ENCODE data around the gene CCK. TPM values are rescaled to one million over a fixed set of nuclear protein-coding genes. Genes with fewer than 3 reads are reported as not detected.

CCK gene
- total and polyA plus RNA-seq, 2 experiments from 2014 or later, result 0.97 TPM; not detected in 1

DNA sequence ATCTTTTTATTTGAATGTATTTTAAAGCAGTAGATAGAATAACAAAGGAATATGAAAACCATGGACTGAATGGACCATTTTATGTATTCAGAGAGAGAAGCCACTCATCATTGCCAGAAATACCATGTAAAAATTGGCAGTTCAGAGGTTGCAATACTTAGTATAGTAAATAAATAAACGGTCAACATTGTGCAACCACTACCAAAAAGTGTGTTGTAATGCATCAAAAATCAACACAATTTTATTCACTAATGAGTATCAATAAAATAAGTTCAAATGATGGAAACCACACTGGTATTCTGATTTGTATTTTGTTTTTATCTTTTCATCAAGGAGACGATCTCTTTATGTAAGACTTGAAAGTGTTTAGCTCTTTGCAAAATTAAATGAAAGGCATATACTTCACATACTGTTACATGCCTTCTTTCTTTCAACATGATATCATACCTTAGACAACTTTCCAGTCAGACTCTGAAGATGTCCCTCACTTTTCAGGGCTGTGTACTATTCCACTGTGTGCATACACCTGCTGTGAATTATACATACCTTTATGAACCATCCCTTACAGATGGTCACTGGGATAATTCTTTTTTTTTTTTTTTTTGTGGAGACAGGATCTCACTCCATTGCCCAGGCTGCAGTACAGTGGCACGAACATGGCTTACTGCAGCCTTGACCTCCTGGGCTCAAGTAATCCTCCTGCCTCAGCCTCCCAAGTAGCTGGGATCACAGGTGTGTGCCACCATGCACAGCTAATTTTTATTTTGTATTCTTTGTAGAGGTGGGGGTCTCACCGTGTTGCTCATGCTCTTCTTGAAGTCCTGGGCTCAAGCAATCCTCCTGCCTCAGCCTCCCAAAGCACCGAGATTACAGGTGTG is 40.3 kb downstream of the CCK start:
- TF ChIP-seq EZH2phosphoT487 (IDR thresholded peaks at IDR 0.05; ENCODE audit: insufficient read depth, low read depth) (no peak), EZH2 (IDR thresholded peaks at IDR 0.05; ENCODE audit: insufficient read depth, poor library complexity, severe bottlenecking) (no peak)

DNA sequence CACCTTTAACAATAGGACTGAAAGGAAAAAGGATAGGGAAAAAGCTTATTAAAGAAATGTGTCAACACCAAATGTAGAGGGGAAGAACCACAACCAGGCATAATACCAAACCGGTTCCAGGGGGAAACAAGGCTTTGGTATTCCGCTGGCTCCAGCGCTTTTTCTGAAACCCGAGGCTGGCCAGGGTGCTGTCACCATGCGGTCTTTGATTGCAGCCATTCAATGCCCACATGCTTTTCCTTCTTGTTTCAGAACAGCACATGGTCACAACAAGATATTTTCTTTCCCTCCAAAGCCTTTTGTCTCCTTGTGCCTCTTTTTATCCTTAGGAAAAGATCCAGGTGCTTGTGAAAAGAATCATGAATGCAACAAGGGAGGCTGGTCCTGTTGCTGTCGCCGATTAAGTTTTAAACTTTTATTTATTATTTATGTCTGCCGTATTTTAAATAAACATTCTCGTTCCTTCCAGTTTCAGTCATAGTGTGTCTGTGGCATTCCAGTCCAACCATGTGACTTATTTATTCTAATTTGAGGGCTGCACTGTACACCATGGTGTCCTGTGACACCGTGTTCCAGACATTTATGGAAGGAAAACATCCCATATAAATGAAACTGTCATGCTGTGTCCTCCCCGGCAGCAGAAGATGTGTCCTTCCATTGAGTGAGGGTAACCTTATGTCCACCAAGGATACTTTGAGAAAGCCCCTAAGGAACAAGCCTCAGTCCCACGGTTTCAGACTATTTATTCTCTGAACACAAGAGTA is 41.1 kb downstream of the CCK start:
- 73 to 74% methylated on average over 12 of the region's 12 CpGs for WGBS, 2 experiments (ENCODE audit: low coverage in 1 of 2, low lambda C conversion rate in 2 of 2, missing lambda C conversion rate in 2 of 2)
- H3K27ac ChIP-seq, result no peak overlapping the region

More for the DNA sequence above, 40.3 kb downstream of the CCK start:
- 76 to 77% methylated on average over 5 of the region's 5 CpGs for WGBS, 2 experiments (ENCODE audit: low coverage in 1 of 2, low lambda C conversion rate in 2 of 2, missing lambda C conversion rate in 2 of 2)
- no peaks in the 10 kb centered on the region; the same call in 1 of the 2 replicates for H3K36me3 ChIP-seq (ENCODE audit: low read depth)
- H2AFZ ChIP-seq, result no peak overlapping the region
- no peaks in the 10 kb centered on the region for H4K20me1 ChIP-seq (ENCODE audit: insufficient read depth)
- H3K9me2 ChIP-seq (ENCODE audit: insufficient read depth), result no peaks in the 10 kb centered on the region
- no peak overlapping the region for H3K27ac ChIP-seq
- DNase-seq, result no peak
- no peaks in the 10 kb centered on the region for H3K79me2 ChIP-seq (ENCODE audit: insufficient read depth)
- in situ Hi-C loops (cut with MboI), result no loop called here
- no peaks in the 10 kb centered on the region for H3K9me3 ChIP-seq (ENCODE audit: low read depth)
- peaks cover 8% of the 10 kb centered on the region; the same call in 1 of the 2 replicates for H3F3A ChIP-seq (ENCODE audit: insufficient read depth)
- H3K4me2 ChIP-seq (ENCODE audit: unreplicated experiment), result no peak overlapping the region
- H3K4me3 ChIP-seq, result no peak overlapping the region
- no peaks in the 10 kb centered on the region for H3K4me1 ChIP-seq (ENCODE audit: insufficient read depth)
- H3K9ac ChIP-seq, result no peak overlapping the region
- no peaks in the 10 kb centered on the region for H3K27me3 ChIP-seq (replicated peaks; ENCODE audit: insufficient read depth)

DNA sequence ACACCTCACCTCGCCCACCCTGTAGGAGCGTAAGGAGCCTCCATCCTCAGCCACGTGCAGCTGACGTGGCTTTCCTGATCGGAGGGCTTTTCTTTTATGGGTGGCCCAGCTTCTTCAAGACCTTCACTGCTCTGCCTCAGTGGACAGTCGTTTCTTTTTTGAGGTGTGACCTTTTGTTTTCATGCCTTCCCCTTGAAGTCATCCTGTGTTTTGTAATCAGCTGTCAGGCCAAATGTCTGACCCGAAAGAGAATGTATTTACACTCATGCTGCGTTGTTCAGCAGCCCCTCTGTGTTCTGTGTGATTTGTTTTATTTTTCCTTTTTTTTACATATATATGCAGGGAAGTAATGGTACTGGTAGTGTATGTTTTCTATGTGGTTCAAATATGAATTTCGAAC is 41.8 kb downstream of the CCK start:
- in situ Hi-C loops (cut with MboI), result no loop called here
- Histone ChIP-seq H3K4me3 (no peak overlapping the region), H3K4me2 (ENCODE audit: unreplicated experiment) (no peak overlapping the region), H3F3A (ENCODE audit: insufficient read depth) (peaks cover 8% of the 10 kb centered on the region; the same call in 1 of the 2 replicates), H3K27ac (no peak overlapping the region), H4K20me1 (ENCODE audit: insufficient read depth) (no peaks in the 10 kb centered on the region), H3K79me2 (ENCODE audit: insufficient read depth) (no peaks in the 10 kb centered on the region), H3K9me3 (ENCODE audit: low read depth) (no peaks in the 10 kb centered on the region), H3K9ac (no peak overlapping the region), H3K9me2 (ENCODE audit: insufficient read depth) (no peaks in the 10 kb centered on the region), H3K36me3 (ENCODE audit: low read depth) (no peaks in the 10 kb centered on the region; the same call in 1 of the 2 replicates), H3K4me1 (ENCODE audit: insufficient read depth) (no peaks in the 10 kb centered on the region), H2AFZ (no peak overlapping the region), H3K27me3 (replicated peaks; ENCODE audit: insufficient read depth) (no peaks in the 10 kb centered on the region)
- TF ChIP-seq EZH2phosphoT487 (IDR thresholded peaks at IDR 0.05; ENCODE audit: insufficient read depth, low read depth) (no peak), EZH2 (IDR thresholded peaks at IDR 0.05; ENCODE audit: insufficient read depth, poor library complexity, severe bottlenecking) (no peak)
- 74 to 81% methylated on average over 9 of the region's 9 CpGs for WGBS, 2 experiments (ENCODE audit: low coverage in 1 of 2, low lambda C conversion rate in 2 of 2, missing lambda C conversion rate in 2 of 2)
- DNase-seq, result no peak

More for the DNA sequence above, 41.1 kb downstream of the CCK start:
- Histone ChIP-seq H3K9me3 (ENCODE audit: low read depth) (no peaks in the 10 kb centered on the region), H3K9ac (no peak overlapping the region), H3K36me3 (ENCODE audit: low read depth) (no peaks in the 10 kb centered on the region; the same call in 1 of the 2 replicates), H3K4me1 (ENCODE audit: insufficient read depth) (no peaks in the 10 kb centered on the region), H3K27me3 (replicated peaks; ENCODE audit: insufficient read depth) (no peaks in the 10 kb centered on the region), H3K4me2 (ENCODE audit: unreplicated experiment) (no peak overlapping the region), H2AFZ (no peak overlapping the region), H3K9me2 (ENCODE audit: insufficient read depth) (no peaks in the 10 kb centered on the region), H3K79me2 (ENCODE audit: insufficient read depth) (no peaks in the 10 kb centered on the region), H3F3A (ENCODE audit: insufficient read depth) (peaks cover 8% of the 10 kb centered on the region; the same call in 1 of the 2 replicates), H4K20me1 (ENCODE audit: insufficient read depth) (no peaks in the 10 kb centered on the region), H3K4me3 (no peak overlapping the region)
- in situ Hi-C loops (cut with MboI), result no loop called here
- TF ChIP-seq EZH2phosphoT487 (IDR thresholded peaks at IDR 0.05; ENCODE audit: insufficient read depth, low read depth) (no peak), EZH2 (IDR thresholded peaks at IDR 0.05; ENCODE audit: insufficient read depth, poor library complexity, severe bottlenecking) (no peak)
- no peak for DNase-seq

DNA sequence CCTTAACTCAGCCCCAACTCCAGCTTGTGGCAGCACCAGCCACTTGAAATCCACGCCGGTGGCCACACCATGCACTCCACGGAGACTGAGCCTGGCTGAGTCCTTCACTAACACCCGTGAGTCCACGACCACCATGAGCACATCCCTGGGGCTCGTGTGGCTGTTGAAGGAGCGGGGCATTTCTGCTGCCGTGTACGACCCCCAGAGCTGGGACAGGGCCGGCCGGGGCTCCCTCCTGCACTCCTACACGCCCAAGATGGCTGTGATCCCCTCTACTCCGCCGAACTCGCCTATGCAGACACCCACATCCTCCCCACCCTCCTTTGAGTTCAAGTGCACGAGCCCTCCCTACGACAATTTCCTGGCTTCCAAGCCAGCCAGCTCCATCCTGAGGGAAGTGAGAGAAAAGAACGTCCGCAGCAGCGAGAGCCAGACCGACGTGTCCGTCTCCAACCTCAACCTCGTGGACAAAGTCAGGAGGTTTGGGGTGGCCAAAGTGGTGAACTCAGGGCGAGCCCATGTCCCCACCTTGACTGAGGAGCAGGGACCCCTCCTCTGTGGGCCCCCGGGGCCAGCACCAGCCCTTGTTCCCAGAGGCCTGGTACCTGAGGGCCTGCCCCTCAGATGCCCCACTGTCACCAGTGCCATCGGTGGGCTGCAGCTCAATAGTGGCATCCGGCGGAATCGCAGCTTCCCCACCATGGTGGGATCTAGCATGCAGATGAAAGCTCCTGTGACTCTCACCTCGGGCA is 42.9 kb downstream of the CCK start:
- DNase-seq, result no peak
- H2AFZ ChIP-seq, result no peak overlapping the region
- no peak for TF ChIP-seq EZH2 (IDR thresholded peaks at IDR 0.05; ENCODE audit: insufficient read depth, poor library complexity, severe bottlenecking)
- no peak for TF ChIP-seq EZH2phosphoT487 (IDR thresholded peaks at IDR 0.05; ENCODE audit: insufficient read depth, low read depth)
- no peaks in the 10 kb centered on the region; the same call in 1 of the 2 replicates for H3F3A ChIP-seq (ENCODE audit: insufficient read depth)
- no peaks in the 10 kb centered on the region for H3K9me3 ChIP-seq (ENCODE audit: low read depth)
- no peak overlapping the region for H3K27ac ChIP-seq
- no peak overlapping the region for H3K9ac ChIP-seq
- H3K27me3 ChIP-seq (replicated peaks; ENCODE audit: insufficient read depth), result no peaks in the 10 kb centered on the region
- no peaks in the 10 kb centered on the region for H4K20me1 ChIP-seq (ENCODE audit: insufficient read depth)
- no peaks in the 10 kb centered on the region for H3K4me1 ChIP-seq (ENCODE audit: insufficient read depth)
- no peak overlapping the region for H3K4me3 ChIP-seq
- no peaks in the 10 kb centered on the region for H3K79me2 ChIP-seq (ENCODE audit: insufficient read depth)
- H3K9me2 ChIP-seq (ENCODE audit: insufficient read depth), result no peaks in the 10 kb centered on the region
- no peaks in the 10 kb centered on the region; the same call in 1 of the 2 replicates for H3K36me3 ChIP-seq (ENCODE audit: low read depth)
- in situ Hi-C loops (cut with MboI), result no loop called here
- no peak overlapping the region for H3K4me2 ChIP-seq (ENCODE audit: unreplicated experiment)
- WGBS, 2 experiments (ENCODE audit: low coverage in 1 of 2, low lambda C conversion rate in 2 of 2, missing lambda C conversion rate in 2 of 2), result 92 to 93% methylated on average over 30 to 31 of the region's 31 CpGs

Data from GM23248 (cell line).